OCI-LY7 (cell line): ENCODE measurements around the gene GIPC2.

Experiments
- EZH2phosphoT487 ChIP-seq: fragments of 200-600 bp; sonication (generic); IDR thresholded peaks from 2 replicates; pipeline ENCODE4 v1.6.1; 2018; ENCODE audit warnings: low read depth, borderline replicate concordance, mild to moderate bottlenecking, mixed run types, antibody characterized with exemption, low read length, moderate library complexity, mixed read lengths
- TF ChIP-seq, protein P1 (sequence below): fragments of 200-600 bp; sonication (generic); conservative IDR thresholded peaks from 2 replicates; pipeline ENCODE4 v1.5.1; 2014; ENCODE audit warnings: mild to moderate bottlenecking, antibody characterized with exemption, low read length, moderate library complexity, mixed read lengths

GRCh38 chr1:78004719-78005447, 40.9 kb upstream of the GIPC2 start, which contains the start of gene DNAJB4:
- TF ChIP-seq, protein P1, sequence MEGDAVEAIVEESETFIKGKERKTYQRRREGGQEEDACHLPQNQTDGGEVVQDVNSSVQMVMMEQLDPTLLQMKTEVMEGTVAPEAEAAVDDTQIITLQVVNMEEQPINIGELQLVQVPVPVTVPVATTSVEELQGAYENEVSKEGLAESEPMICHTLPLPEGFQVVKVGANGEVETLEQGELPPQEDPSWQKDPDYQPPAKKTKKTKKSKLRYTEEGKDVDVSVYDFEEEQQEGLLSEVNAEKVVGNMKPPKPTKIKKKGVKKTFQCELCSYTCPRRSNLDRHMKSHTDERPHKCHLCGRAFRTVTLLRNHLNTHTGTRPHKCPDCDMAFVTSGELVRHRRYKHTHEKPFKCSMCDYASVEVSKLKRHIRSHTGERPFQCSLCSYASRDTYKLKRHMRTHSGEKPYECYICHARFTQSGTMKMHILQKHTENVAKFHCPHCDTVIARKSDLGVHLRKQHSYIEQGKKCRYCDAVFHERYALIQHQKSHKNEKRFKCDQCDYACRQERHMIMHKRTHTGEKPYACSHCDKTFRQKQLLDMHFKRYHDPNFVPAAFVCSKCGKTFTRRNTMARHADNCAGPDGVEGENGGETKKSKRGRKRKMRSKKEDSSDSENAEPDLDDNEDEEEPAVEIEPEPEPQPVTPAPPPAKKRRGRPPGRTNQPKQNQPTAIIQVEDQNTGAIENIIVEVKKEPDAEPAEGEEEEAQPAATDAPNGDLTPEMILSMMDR, result no peak
- no peak for TF ChIP-seq EZH2phosphoT487
